Measurements from ENCODE around the gene PDGFA.

GRCh38 chr7:451255-452225 lies 68.1 kb downstream of the PDGFA start:
- TF ChIP-seq CTCF (IDR thresholded peaks at IDR 0.05), result no peak
- TF ChIP-seq POLR2A (IDR thresholded peaks at IDR 0.05), result no peak
